Lung (tissue), 12 donors: ENCODE data around the gene MARS1. TPM values are rescaled to one million over a fixed set of nuclear protein-coding genes. Genes with fewer than 3 reads are reported as not detected.
"Not testable (repeated sequence)": the region's sequence is repeated elsewhere in the genome, so short reads cannot be mapped to it uniquely, and the experiment has no call there.

ENCODE experiments used
- ATAC-seq: fragments of 200-7000 bp; cut with Tn5 transposase; one replicate; pipeline ENCODE4 v1.9.1; 2020; ENCODE audit warnings: moderate number of reproducible peaks; ENCODE audit not compliant: insufficient read depth, low FRiP score
- DNase-seq, 3 donors: peaks; one replicate each; pipeline ENCODE4 v3.0.0-alpha.2; 2013 to 2017
- H3K27ac ChIP-seq, 2 donors: one replicate each; pipeline ENCODE4 v1.5.1; 2013; ENCODE audit warnings: mild to moderate bottlenecking in 2 of 2, moderate library complexity in 2 of 2, control low read depth in 1 of 2, inconsistent platforms in 1 of 2, low read depth in 1 of 2, low read length in 1 of 2
- H3K27me3 ChIP-seq, 3 donors: one replicate each; pipeline ENCODE4 v1.5.1; 2013; ENCODE audit warnings: low read length in 2 of 3; ENCODE audit not compliant: control insufficient read depth in 3 of 3, insufficient read depth in 3 of 3
- H3K36me3 ChIP-seq, 4 donors: one replicate each; pipeline ENCODE4 v1.5.1; 2013; ENCODE audit warnings: low read length in 4 of 4, mild to moderate bottlenecking in 1 of 4, moderate library complexity in 1 of 4; ENCODE audit not compliant: control insufficient read depth in 4 of 4, insufficient read depth in 4 of 4
- H3K4me1 ChIP-seq, 5 donors: one replicate each; pipeline ENCODE4 v1.5.1; 2013; ENCODE audit warnings: low read length in 5 of 5, mild to moderate bottlenecking in 2 of 5, moderate library complexity in 1 of 5; ENCODE audit not compliant: control insufficient read depth in 5 of 5, insufficient read depth in 5 of 5
- H3K4me3 ChIP-seq: one replicate; pipeline ENCODE4 v1.5.1; 2013; ENCODE audit warnings: mild to moderate bottlenecking, control low read depth, moderate library complexity
- H3K9ac ChIP-seq, 2 donors: one replicate each; pipeline ENCODE4 v1.5.1; 2013; ENCODE audit warnings: low read length in 2 of 2, control low read depth in 1 of 2; ENCODE audit not compliant: insufficient read depth in 1 of 2
- H3K9me3 ChIP-seq, 4 donors: one replicate each; pipeline ENCODE4 v1.5.1; 2013; ENCODE audit warnings: low read length in 3 of 4, mild to moderate bottlenecking in 1 of 4, moderate library complexity in 1 of 4; ENCODE audit not compliant: control insufficient read depth in 4 of 4, insufficient read depth in 3 of 4
- CTCF ChIP-seq: IDR thresholded peaks from 2 replicates; pipeline ENCODE4 v1.5.1; 2012; ENCODE audit warnings: mild to moderate bottlenecking; ENCODE audit errors: control extremely low read depth, extremely low read depth
- WGBS, 2 donors: extraction: QIAGEN DNeasy Blood & Tissue Kit; methylation state at CpG; one replicate each; pipeline ENCODE4 v1.1.7; 2013; 5-methylcytosine and 5-hydroxymethylcytosine counted together
- polyA plus RNA-seq, 2 donors: library from polyadenylated mRNA; stranded (reverse); fragments of 200-250 nt; gene quantifications; one replicate each; pipeline ENCODE4 v1.2.1, GENCODE V29; 2013
- total RNA-seq, 2 donors: library from RNA; depleted of rRNA in 1 of 2; stranded (reverse); fragments of >200 nt in 1 of 2; gene quantifications; one replicate each; pipeline ENCODE4 v1.2.1, GENCODE V29; 2014 to 2021
- donor health status: control.
- donor health status: control.
- donor health status: Bipolar disorder and iron deficiency.
- donor health status: healthy.
- donor health status: DM: yes; HTN: yes; CAD: no.

Gene MARS1
- total and polyA plus RNA-seq, 4 donors: 55.9 to 213 (median 125) TPM

- DNase-seq: no peak
- Histone ChIP-seq H3K36me3 (peaks cover 23 to 51% (median 37%) of the 10 kb centered on the region in 4 donors), H3K4me3 (no peak overlapping the region), H3K9me3 (peaks cover 0 to 2% (median 0%) of the 10 kb centered on the region in 4 donors), H3K27me3 (no peaks in the 10 kb centered on the region), H3K27ac (no peak overlapping the region), H3K4me1 (no peaks in the 10 kb centered on the region), H3K9ac (no peak overlapping the region)
- TF ChIP-seq CTCF: no peak
- WGBS, 2 donors: 66 to 90% methylated on average over 11 of the region's 11 CpGs
- no peak for ATAC-seq
These were observed 12.3 kb downstream of the MARS1 start for GRCh38 chr12:57500213-57500612.

DNA sequence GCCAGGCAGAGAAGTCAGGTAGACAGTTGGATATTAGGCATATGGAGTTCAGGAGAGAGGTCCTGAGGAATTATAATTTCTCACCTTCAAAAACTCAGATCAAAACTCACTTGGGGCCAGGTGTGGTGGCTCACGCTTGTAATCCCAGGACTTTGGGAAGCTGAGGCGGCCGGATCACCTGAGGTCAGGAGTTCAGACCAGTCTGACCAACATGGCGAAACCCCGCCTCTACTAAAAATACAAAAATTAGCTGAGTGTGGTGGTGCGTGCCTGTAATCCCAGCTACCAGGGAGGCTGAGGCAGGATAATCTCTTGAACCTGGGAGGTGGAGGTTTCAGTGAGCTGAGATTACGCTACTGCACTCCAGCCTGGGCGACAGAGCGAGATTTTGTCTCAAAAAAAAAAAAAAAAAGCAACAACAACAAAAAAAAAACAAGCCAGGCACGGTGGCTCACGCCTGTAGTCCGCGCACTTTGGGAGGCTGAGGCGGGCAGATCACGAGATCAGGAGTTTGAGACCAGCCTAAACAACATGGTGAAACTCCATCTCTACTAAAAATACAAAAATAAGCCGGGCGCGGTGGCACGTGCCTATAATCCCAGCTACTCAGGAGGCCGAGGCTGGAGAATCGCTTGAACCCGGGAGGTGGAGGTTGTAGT is 14.6 kb downstream of the MARS1 start:
- H3K36me3 ChIP-seq: peaks cover 31 to 52% (median 40%) of the 10 kb centered on the region in 4 donors
- H3K4me3 ChIP-seq, H3K4me1 ChIP-seq, DNase-seq, ATAC-seq, H3K27ac ChIP-seq, H3K9me3 ChIP-seq, H3K9ac ChIP-seq, H3K27me3 ChIP-seq: not testable (repeated sequence)
- whole genome bisulfite sequencing, 2 donors: 98% methylated on average over 17 to 22 of the region's 22 CpGs

DNA sequence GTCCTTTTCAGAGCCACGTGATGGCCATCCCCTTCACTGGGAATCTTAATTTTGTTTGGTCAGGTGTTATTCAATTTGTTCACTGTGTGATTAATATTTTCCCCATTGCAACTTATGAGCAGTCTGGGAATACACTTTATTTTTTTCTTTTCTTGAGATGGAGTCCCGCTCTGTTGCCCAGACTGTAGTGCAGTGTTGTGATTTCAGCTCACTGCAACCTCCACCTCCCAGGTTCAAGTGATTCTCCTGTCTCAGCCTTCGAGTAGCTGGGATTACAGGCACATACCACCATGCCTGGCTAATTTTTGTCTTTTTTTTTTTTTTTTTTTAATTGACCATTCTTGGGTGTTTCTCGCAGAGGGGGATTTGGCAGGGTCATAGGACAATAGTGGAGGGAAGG is 18.7 kb downstream of the MARS1 start:
- H3K4me1 ChIP-seq, H3K9me3 ChIP-seq, H3K9ac ChIP-seq, H3K4me3 ChIP-seq, H3K27ac ChIP-seq, ATAC-seq, H3K27me3 ChIP-seq, DNase-seq: not testable (repeated sequence)
- H3K36me3 ChIP-seq: peaks cover 8 to 32% (median 25%) of the 10 kb centered on the region in 4 donors
- 89 to 92% methylated on average over 3 to 4 of the region's 4 CpGs for WGBS, 2 donors

- peaks cover 8 to 34% (median 24%) of the 10 kb centered on the region in 4 donors for H3K36me3 ChIP-seq
- H3K4me1 ChIP-seq, H3K9ac ChIP-seq, H3K9me3 ChIP-seq, ATAC-seq, H3K27ac ChIP-seq, H3K27me3 ChIP-seq, DNase-seq, H3K4me3 ChIP-seq: not testable (repeated sequence)
- WGBS, 2 donors: 96 to 98% methylated on average over 13 to 25 of the region's 28 CpGs
These were observed 19.9 kb downstream of the MARS1 start for GRCh38 chr12:57507796-57508195.

DNA sequence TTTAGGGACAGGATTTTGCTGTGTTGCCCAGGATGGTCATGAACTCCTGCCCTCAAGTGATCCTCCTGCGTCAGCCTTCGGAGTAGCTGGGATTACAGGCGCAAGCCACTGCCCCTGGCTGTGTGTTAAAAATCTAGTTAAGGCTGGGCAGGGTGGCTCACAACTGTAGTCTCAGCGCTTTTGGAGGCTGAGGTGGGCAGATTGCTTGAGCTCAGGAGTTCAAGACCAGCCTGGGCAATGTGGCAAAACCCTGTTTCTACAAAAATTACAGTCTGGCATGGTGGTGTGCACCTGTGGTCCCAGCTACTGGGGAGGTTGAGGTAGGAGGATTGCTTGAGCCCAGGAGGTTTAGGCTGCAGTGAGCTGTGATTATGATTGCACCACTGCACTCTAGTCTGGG is 23.3 kb downstream of the MARS1 start:
- no peaks in the 10 kb centered on the region for H3K27me3 ChIP-seq
- H3K27ac ChIP-seq: no peak overlapping the region
- ATAC-seq: no peak
- DNase-seq: no peak
- H3K4me3 ChIP-seq: no peak overlapping the region
- H3K4me1 ChIP-seq: no peaks in the 10 kb centered on the region
- peaks cover 24 to 39% (median 35%) of the 10 kb centered on the region in 4 donors for H3K36me3 ChIP-seq
- no peak for TF ChIP-seq CTCF
- WGBS, 2 donors: 98 to 100% methylated on average over 4 of the region's 4 CpGs
- H3K9me3 ChIP-seq: no peaks in the 10 kb centered on the region
- H3K9ac ChIP-seq: no peak overlapping the region
